Left ventricle myocardium superior (tissue), 1 donor: ENCODE data around the gene MDFI. TPM values are rescaled to one million over a fixed set of nuclear protein-coding genes. Genes with fewer than 3 reads are reported as not detected.

ENCODE experiments used
- ATAC-seq: fragments of 200-7000 bp; cut with Tn5 transposase; one replicate; pipeline ENCODE4 v1.9.1; 2020; ENCODE audit warnings: mild to moderate bottlenecking, moderate library complexity
- DNase-seq: peaks from one replicate; pipeline ENCODE4 v3.0.0-alpha.2; 2020
- intact Hi-C: fragments of 100-400 bp; cut with micrococcal nuclease; formaldehyde crosslinking; loops from one replicate; pipeline ENCODE4 v1.11.0; 2022
- microRNA-seq: library from miRNA; unstranded; fragments of <30 nt; microRNA quantifications from one replicate; pipeline ENCODE4 v1.2.0, GENCODE V29; 2020; ENCODE audit warnings: borderline number of aligned reads
- total RNA-seq: library from RNA; stranded (reverse); fragmentation: NEBNext Ultra II Directional; extraction: Animal tissue kit (Norgen Biotek cat#: 25700); gene quantifications from one replicate; pipeline ENCODE4 v1.2.1, GENCODE V29; 2021
- donor health status: DM: no; HTN: yes; CAD: no; lungs with severe emphysema.

Gene MDFI
- total RNA-seq, 1 donor from 2014 or later, result 1.3 TPM

- ATAC-seq, result peak; percentile 63
- intact Hi-C loops, result no loop called here
- DNase-seq, result peak; percentile 23
Observed at GRCh38 chr6:41693281-41694240, 55.3 kb downstream of the MDFI start.

- ATAC-seq, result no peak
- DNase-seq, result no peak
- intact Hi-C loops, result no loop called here
Observed at GRCh38 chr6:41694815-41695526, 56.7 kb downstream of the MDFI start.

GRCh38 chr6:41695825-41696224, 57.6 kb downstream of the MDFI start:
- intact Hi-C loops, result no loop called here
- DNase-seq (no peak), ATAC-seq (no peak)

GRCh38 chr6:41696788-41697187, 58.5 kb downstream of the MDFI start:
- intact Hi-C loops, result no loop called here
- no peak for DNase-seq
- no peak for ATAC-seq

GRCh38 chr6:41697861-41698781, 59.9 kb downstream of the MDFI start:
- ATAC-seq (peak; percentile 28), DNase-seq (no peak)
- intact Hi-C loops, result no loop called here

GRCh38 chr6:41699063-41699462, 60.8 kb downstream of the MDFI start:
- DNase-seq (no peak), ATAC-seq (no peak)
- intact Hi-C loops, result no loop called here

- peak; percentile 29 for ATAC-seq
- intact Hi-C loops, result no loop called here
- peak; percentile 59 for DNase-seq
Observed at GRCh38 chr6:41700463-41701347, 62.4 kb downstream of the MDFI start.

GRCh38 chr6:41702089-41702745, 63.9 kb downstream of the MDFI start:
- intact Hi-C loops, result no loop called here
- DNase-seq, result no peak
- ATAC-seq, result no peak

- ATAC-seq, result no peak
- DNase-seq, result no peak
- intact Hi-C loops, result no loop called here
Observed at GRCh38 chr6:41702771-41703494, 64.7 kb downstream of the MDFI start.

Small RNA genes lying within 50 kb of the gene (microRNA-seq; reads per million reads assigned to microRNA genes)
- not detected for gene MIR4641

Other genes with a start within 250 kb of the MDFI start
- 16.8 TPM for gene FOXP4, start 92.1 kb upstream of the MDFI start, total RNA-seq
- 50.9 TPM for gene TFEB, start 97.1 kb downstream of the MDFI start, total RNA-seq
- gene PGC, start 108.9 kb downstream of the MDFI start, total RNA-seq, result not detected
- gene FRS3, start 141.4 kb downstream of the MDFI start, total RNA-seq, result 5.2 TPM
- gene PRICKLE4, start 142.3 kb downstream of the MDFI start, total RNA-seq, result 3.8 TPM
- gene TOMM6, start 149.2 kb downstream of the MDFI start, total RNA-seq, result 216 TPM